HG03354 (cell line): ENCODE results near the gene CCNY.
A peak's percentile ranks its signal among the peaks of the same experiment; 100 is the strongest.

Experiments
- ATAC-seq: cut with Tn5 transposase; IDR thresholded peaks from one replicate; pipeline ENCODE4 v1.9.1; 2021; ENCODE audit warnings: mild to moderate bottlenecking; ENCODE audit not compliant: unreplicated experiment, poor library complexity, severe bottlenecking

Gene CCNY

DNA sequence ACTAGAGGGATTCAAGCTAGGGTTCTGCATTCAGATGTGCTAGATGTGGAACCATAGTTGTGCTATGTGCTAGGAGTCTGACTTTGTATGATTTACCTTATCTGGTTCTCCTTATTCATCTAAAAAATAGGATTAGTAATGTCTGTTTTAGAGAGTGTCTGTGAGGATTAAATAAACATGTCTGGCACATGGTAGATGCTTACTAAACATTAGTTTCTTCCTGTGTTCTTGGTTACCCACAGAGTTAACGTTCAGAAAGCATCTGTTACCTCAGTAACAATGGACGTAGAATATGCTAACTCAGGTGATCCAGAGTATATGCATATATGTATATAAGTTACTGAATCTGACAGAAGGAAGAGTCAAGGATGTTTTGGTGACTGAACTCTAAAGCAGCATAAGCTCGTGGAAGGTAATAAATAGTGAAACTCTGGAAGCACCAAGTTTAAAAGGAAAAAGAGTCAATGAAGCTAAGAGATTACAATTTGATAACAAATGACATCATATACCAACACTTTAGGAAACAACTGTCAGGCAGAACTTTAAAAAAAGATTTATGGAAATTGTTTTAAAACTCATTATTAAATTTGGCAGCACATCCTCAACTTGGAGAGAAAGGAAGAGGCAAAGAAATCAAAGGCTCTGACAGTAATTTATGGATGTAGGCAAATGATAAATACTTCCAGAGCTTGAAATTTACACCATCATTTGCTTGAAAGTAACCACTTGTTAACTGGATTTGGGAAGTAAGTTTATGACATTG is 127.0 kb downstream of the CCNY start:
- ATAC-seq = no peak

DNA sequence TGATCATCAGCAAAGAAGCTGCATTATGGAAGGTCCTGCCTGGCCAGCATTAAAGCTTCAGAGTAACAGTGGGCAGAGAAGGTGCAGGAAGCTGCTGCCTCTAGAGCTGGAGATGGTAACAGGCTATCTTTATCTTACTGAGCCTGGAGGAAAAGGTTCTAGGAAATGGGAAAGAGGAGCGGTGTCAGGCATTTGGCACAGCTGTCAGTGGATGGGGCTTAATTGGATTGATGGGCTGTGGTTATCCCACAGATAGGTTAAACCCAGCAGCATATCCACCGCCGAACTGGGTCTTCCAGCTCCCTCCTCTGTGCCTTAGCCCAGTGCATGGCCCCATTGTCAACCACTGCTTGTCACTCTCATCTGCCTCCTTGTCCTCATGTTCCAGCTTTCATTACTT is 127.6 kb downstream of the CCNY start:
- no peak for ATAC-seq

DNA sequence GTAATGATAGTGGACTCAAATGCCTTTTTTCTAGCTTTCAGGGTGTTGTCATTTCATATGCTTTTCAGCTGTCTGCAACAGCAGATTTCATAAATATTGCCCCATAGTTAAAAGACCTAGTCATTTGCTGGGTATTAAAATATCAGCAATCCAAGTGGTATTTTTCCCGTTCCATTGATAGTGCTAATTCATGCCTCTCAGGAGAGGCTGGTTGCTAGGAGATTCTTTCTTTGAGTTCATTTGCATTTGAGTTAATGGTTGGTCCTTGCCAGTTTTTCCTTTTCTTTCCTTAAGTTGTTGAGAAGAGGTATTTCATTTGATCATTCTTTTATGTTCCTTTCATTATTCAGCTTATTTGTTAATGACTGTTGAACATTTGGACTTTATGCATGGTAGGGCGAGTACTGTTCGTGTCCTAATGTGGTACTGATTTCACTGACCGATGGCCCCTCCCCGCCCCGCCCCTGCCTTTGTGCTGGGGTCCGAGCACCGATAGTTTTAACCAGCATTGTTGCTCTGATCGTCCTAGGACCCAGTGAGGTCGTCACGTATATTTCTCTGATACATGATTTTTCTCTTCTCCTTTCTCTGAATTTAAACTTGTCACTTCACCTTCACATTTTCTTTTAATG is 128.6 kb downstream of the CCNY start:
- no peak for ATAC-seq

DNA sequence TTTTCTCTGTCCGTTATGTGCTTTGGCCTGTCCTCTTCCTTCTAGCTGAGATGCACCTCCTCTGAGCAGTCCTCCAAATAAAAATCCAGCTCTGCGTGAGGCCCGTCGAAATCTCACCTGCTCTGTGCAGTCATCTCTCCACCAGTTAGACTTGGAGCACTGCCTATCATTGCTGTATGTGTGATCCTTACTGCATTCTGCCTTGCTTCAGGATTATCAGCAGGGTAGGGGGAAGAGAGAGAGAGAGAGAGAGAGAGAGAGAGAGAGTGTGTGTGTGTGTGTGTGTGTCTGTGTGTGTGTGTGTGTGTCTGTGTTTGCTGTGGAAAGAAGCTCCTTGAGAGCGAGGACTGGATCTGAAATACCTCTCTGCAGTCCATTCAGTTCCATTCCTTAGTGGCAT is 129.4 kb downstream of the CCNY start:
- no peak for ATAC-seq

DNA sequence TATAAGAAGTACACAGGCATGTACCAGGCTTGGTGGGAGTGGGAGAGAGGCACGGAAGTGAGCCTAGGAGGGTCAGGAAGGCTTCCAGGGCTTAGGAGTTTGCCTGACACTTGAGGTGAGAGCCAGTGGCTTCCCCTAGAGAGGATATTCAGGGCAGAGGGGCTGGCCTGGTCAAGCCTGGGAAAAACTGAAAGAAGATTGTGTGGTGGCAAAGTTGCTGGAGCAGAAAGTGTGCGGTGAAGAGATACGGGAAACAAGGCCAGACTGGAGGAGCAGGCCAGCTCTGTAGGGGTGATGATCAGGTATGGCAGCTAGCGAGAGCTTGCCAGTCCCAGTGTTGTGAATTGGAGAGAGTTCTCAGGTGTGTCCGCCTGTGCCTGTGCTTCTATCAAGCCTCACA is 129.9 kb downstream of the CCNY start:
- no peak for ATAC-seq

DNA sequence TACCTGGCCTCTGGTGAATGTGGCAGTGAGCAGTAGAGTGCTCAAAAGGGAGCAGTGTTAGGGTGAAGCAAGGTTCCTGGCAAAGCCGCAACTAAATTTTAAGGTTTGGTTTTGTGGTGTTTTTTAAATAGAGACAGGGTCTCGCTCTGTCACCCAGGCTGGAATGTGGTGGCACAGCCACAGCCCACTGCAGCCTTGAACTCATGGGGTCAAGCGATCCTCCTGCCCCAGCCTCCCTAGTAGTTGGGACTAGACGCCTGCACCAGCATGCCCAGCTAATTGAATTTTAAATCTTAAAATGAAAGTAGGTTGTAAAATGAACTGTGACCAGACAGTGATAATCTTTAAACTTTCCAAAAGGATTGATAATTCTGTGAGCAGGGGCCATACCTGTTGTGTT is 130.4 kb downstream of the CCNY start:
- ATAC-seq = no peak

DNA sequence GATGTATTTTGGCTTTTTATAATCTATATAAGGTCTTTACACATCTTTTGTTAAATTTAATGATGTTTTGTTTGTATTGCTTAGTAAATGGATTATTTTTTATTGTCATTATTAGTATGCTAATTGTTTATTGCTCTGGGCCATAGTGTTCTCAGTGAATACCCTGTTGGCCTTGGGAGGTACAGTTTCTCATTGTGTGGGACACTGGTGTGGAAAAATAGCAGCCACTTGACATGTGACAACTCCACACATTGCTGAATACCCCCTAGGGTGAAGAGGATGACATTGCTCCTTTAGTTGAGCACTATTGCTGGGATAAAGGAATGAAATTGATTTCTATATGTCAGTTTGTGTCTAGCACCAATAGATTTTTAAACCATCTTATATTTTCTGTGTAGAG is 130.9 kb downstream of the CCNY start:
- ATAC-seq = no peak

DNA sequence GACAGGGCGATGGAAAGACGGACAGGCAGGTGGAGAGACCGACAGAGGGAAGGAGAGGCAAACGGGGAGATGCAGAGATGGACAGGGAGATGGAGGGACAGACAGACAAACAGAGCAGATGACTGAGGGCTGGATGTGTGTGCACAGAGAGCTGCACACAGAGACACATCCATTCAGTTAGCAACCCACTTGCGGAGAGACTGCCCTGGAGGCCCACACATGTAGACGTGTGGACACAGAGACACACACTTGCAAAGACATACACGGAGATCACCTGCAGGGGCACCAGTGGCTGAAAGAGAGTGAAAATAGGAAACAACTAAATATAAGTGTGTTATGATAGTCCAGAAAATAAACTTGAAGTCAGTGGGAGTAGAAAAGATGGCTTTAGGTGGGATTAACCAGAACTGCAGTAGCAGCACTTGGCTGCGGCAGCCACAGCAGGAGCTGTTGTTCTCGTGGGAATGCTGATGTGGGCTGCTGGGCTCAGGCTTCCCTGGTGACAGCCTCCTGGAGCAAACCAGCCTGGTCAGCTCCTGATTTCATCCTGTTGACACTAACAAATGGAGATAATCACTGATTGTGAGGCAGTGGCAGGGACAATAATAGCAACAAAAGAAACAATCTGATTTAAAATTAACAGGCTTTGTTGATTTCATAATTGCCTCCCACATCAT is 134.1 kb downstream of the CCNY start:
- no peak for ATAC-seq

DNA sequence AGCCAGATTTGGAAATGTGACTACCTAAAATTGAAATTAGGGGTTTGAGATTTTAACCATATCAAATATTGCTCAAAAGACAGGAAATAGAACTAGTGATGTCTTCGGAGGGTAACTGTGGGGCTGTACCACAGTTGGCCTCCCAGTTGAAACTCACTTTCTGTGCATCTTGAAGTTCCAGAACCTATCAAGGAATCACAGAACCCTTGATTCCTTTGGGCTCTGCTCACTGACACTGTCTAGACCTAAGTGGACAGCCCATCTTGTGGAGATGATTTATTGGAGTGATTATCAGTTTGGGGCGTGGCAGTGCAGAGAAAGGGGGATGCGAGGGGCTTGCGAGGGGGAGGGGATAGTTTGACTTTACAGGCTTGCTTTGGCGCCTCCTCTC is 134.6 kb downstream of the CCNY start:
- no peak for ATAC-seq

DNA sequence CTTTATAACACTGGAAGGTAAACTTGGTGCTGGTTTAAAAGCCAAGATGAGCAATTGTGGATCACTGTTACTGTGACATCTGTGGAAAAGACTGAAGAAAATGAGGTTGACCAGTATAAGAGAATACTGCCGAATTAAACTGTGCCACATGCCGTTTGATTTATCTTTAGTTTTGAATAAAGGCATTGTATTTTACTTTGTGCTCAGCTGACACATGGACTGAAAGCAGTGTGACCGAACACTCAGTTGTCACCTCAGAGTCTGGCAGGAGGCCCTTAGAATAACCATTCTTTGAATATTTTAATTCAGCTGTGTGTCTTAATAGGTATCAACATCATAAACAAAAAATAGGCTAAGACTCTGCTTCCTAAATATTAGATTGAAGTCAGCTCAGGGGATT is 135.1 kb downstream of the CCNY start:
- ATAC-seq = no peak

DNA sequence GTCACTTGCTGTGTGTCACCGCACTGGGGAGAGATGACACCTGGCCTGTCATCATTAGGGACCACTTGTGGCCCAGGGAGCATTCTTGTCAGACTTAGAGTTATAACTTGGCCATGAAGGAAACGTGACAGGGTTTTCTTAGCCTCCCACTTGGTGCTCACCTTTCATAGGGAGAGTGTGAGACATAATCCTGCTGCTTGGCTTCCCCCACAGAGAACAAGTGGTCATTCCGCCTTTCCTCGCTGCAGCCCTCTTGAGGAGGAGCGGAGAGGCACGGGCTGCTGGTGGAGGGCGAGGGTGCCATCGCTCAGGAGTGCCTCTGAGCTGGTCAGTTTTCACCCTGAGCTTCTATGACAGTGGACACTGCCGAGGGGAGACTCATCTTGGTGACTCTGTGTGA is 143.8 kb downstream of the CCNY start:
- no peak for ATAC-seq

DNA sequence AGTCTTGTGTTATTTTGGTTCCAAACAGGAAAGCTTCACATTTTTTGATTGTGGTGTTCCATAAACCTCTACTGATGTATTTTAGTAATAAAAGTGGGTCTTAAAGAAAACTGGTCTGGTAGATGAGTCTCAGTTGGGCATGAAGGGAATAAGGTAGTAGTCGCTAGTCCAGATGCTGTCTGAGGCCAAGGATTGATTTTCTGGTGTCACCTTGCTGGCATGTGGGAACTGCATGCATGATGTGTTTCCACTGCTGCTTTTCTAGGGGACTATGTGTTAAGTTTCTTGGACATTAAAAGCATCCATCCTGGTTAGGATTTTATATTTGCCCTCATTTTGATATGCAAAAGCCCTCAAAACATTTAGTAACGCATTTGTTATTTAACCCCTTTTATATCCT is 145.1 kb downstream of the CCNY start:
- ATAC-seq = no peak

DNA sequence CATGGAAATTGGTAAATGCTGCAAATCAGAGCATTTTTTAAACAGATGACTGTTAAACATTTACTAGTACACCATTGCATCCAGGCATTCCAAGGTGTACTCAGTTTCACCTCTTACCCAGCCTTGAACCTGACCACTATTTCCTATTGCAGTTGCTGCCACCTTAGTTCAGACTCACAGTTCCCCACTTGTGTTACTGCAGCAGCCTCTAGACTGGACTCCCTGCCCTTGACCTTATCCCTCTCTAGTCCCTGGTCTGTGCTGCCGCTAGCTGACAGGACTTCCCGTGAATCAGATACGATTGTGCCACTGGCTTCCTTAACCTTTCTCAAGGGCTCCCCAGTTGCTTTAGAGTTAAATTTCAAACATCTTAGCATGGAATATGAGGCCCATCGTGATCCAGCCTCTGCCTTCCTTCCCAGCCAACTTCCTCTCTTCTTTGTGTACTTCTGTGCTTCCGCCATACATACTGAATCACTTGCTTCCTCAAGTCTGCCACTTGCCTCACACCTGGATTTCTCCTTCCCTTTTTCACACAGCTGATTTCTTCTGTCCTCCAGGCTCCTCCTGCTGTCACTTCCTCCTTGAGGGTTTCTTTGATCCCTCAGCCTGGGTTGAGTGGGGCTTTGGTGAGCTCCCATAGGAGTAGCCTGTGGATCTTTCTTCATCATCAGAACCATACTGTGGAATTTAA is 150.1 kb downstream of the CCNY start:
- ATAC-seq = no peak

DNA sequence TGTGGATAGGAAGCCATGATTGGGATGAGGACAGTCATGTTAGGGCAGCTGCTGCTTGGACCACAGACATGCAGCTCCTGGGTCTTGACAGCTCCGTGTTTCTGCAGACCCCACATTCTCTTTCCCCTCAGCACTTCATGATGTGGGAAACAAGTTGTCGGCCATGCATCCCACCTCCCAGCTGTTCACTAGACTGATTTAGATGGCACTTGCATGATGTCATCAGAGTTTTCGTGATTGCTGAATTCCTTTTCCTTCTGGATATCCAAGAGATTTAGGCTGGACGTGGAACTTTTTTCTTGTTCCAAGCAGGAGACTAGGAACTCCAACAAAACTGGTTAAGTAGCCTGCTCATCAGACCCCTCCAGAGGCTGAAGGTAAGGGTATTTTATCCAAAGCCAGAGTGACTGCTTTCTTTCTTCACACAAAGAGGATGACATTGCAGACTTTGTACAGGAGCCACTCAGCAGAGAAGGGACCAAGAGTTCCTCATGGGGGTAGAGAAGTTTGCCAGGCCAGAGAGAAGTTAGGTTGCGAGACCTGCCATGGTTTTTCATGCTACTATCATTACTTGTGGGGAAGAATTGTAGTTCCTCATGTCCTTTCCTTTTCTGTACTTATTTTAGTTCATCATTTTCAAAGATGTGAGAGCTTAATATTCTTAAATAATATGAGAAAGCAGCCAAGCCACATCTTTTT is 151.2 kb downstream of the CCNY start:
- ATAC-seq = no peak

DNA sequence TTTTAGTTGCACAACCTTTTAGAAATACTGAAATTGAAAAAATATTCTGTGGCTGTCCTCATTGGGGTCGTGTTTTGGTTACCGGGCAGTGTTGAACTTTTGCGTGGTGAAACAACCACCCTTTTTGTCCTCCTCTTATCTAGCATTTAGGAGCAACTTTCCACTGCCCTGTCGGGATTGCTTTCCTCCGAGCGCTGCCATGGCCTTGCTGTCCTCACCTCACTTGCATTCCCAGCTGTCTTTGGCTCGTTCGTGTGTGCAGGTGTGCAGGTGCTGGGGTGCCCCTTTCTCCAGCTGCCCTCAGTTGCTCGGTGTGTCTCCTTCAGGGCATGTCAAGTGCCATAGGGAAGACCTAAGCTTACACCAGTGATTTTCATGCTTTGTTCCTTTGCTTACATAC is 151.9 kb downstream of the CCNY start:
- no peak for ATAC-seq

DNA sequence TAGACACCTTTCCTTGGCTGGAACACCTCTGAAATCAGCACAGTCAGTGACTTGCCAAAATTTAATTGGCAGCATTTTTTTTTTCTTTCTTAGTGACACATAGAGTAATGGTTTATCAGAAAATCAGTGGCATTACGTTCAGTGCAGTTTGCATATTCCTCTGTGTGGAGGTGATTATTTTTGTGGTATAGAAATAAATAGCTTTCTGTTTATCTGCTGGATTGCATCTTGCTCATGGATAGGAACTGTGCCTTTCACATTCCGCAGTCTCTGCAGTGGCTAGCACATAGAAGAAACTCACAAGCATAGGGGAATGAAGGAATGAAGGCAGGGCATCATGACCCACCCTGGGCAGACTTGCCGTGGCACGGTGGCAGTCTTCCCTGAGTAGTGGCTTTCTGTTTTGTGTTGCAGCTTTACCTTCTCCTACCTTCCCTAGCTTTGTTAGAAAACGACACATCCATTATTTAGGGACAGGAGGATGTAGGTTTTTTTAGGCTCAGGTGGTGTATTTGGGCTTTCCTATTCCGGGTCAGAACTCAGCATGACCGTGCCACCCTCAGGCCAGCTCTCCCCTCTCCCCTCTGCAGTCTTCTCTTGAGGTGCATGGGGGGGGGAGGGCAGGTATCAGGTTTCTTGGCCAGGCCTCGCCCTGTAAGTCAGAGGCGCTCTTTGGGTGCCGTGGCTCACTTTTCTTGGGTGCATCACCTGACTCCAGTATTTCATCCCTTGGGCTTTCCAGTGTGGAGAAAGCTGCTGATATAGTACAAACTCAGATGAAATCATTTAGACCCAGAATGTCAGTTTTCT is 156.3 kb downstream of the CCNY start:
- ATAC-seq = no peak

DNA sequence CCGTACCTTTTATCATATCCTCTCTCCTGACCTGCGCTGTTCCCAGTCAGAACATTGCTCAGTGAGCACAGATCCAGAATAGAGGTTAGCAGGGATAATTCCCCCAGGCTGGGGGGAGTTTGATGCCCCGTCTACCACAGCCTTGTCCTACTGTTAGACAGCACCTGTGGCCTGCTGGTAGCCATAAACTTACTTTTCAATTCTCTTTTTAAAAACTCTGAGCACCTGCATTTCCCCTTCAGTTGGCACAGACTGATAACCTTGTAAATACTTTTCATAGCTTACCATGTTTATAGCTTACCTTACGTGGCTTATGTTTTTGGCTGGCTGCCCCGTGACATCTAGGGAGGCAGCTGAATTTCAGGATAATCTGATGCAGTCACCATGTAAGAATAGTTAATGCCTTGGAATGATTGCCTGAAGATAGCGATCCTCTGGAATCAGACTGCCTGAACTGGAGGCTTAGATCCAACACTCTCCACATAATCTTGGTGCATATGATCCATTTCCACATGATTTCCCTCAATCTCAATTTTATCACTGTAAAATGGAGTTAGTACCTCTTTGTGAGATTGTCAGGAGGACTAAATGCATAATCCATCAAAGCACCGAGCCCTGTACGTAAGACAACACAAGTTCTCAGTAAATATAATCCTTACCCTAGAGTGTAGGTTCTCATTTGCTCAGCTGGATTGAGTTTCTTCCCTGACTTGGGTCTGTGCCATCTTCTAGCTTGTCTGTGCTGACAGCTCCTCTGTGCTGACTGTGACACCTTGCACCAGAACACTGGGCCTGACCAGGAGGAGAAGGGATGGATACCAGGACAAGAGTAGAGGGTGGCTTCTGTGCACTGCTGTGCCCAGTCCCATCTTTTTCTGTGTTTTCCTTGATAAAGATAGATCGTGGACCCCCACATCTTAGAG is 157.1 kb downstream of the CCNY start:
- ATAC-seq = no peak

DNA sequence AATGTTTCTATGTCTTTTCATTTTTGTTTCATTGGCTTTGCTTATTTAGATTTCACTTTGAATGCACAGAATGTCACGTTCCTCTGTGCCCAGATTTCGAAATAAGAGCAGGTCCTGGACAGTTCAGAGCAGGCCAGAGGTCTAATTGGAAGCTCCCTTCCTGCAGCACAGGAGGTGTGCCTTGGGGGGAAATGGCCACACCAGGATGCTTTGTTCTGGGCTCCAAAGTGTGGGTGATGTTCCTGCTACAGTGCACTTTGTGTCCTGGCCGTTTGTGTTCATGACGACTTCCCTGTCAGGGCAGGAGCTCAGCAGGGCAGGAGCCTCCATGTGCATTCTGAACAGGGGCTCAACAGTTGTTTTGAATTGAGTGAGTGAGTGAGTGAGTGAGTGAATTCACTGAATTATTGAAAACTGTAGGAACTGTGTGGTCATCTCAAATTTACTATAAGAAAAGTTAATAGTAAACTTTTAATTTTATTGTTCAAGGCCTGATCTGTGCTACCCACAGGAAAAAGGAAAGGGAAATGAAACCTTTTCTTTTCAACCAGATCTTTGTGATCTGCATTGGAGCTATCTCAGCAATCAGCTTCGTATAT is 159.3 kb downstream of the CCNY start:
- peak; percentile 69 for ATAC-seq
